ENCODE data around the gene TMEM170B.
A peak's percentile ranks its signal among the peaks of the same experiment; 100 is the strongest.

The TMEM170B gene

GRCh38 chr6:11589261-11589660 lies 51.7 kb downstream of the TMEM170B start:
- no peak for DNase-seq

- DNase-seq, result no peak
Measured at GRCh38 chr6:11592294-11592906, 54.9 kb downstream of the TMEM170B start.

- no peak for DNase-seq
Measured at GRCh38 chr6:11593096-11593495, 55.5 kb downstream of the TMEM170B start.

- DNase-seq, result no peak
Measured at GRCh38 chr6:11595903-11596302, 58.4 kb downstream of the TMEM170B start.

DNA sequence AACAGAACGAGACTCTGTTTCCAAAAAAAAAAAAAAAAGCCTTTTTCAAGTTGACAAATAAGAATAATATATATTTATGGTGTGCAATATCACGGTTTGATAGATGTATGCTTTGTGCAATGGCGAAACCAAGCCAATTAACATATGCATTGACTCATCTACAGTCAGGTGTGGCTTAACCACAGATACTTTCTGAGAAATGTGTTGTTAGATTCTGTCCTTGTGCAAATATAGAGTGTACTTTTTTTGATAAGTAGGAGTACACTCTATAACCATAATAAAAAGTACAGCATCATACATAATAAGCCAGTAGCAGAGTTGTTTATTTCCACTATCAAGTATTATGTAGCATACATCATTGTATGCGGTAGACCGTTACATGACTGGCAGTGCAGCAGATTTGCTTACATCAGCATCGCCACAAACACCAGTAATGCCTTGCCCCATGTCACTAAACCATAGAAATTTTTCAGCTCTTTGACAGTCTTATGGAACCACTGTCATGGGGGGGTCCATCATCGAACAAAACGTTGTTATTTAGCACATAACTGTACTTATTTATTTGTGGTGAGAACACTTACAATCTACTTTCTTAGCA lies 59.2 kb downstream of the TMEM170B start:
- no peak for DNase-seq

DNA sequence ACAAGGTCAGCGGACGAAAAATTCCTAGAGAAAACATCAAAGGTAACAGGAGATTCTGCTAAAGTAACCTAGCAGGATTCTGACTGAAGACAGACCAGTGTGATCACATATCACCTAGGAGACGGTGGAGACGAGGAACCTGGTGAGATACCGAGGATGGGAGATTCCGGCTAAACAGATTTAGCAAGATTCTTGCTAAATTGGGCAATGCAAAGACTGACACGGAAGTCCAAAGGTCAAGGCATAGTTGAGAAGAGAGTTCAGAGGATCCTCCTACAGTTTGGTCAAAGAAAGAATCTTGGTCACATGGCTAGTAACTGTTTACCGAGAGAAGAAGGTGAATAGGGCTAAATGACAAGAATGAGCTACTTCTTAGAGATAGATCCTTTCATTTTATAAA lies 61.1 kb downstream of the TMEM170B start:
- DNase-seq, result no peak

GRCh38 chr6:11600251-11600650 lies 62.7 kb downstream of the TMEM170B start:
- no peak for DNase-seq

DNA sequence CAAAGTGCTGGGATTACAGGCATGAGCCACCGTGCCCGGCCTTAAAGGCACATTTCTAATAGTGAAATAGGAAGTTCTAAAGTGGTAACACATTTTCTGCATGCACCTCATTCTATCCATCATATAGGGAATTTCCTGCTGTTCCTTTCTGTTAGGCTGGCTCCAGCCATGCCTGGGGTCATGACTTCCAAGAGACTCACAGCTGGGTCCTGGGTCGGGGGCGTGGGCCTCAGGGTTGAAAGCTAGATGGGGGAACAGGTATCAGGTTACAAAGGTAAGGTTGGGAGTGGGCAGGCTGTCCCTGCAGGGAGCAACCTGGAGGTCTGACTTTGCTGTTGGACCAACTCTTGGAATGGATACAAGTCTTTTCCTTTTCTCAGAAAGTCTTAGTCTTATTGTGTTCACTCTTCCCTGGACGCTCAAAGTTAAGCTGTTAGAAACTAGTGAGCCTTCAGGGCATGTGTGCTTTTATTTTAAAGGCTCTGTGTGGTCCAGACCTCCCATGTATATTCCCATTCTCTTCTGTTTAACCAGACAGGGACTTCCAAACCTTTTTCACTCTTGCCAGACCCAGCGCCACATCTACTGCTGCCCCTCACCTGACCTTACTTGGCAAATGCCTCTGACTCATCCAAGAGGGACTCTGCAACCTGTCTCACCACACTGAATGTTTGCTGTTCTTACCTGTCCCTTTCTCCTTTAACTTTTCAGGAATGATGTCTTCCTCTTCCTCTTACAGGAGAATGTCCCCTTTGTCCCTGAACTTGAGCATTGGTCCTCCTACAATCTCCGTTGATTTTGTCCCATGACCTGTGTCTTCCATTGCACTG lies 64.4 kb downstream of the TMEM170B start:
- no peak for DNase-seq

DNA sequence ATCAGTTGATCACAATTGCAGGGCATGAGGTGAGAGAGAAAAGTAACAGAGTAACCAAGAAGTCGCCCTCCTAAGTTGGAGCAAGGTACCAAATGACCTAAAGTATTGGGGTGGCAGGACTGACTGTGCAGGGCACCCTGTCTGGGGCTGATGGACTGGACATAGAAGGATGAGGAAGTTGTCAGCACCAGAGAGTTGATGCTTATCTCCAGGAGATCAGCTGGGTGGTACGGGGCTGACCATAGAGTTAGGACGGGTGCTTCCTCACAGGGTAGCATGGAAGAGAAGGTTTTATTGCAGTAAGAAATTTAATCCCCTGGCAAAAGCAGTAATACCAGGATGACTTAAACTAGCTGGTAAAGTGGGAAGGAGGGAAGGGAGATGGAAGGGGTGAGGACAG lies 66.7 kb downstream of the TMEM170B start:
- no peak for DNase-seq

- DNase-seq, result no peak
Measured at GRCh38 chr6:11604836-11605506, 67.4 kb downstream of the TMEM170B start.

GRCh38 chr6:11605507-11605905 lies 68.0 kb downstream of the TMEM170B start:
- DNase-seq, result no peak

DNA sequence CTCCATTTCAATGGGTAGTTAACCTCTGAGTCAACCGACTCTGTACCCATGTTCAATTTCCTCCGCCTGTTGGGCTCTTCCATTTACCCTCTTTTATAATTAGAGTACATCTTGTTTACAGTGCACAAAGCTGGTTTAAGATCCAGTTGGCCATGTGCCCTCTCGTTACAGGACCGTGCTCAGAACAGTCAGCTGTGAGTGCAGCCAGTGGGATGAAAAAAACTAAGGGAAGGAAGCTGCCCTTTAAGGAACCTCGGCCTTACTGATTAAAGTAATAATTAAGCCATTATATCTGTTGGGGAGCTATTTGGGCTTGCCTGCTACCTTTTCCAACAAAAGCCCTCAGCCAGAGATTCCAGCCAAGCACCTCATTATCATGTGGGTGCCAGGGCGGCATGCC lies 68.8 kb downstream of the TMEM170B start:
- no peak for DNase-seq

- no peak for DNase-seq
Measured at GRCh38 chr6:11607383-11607782, 69.8 kb downstream of the TMEM170B start.

- DNase-seq, result no peak
Measured at GRCh38 chr6:11608600-11609323, 71.2 kb downstream of the TMEM170B start.

GRCh38 chr6:11609324-11610071 lies 71.9 kb downstream of the TMEM170B start:
- no peak for DNase-seq

- no peak for DNase-seq
Measured at GRCh38 chr6:11613336-11613735, 75.8 kb downstream of the TMEM170B start.

GRCh38 chr6:11613858-11614257 lies 76.3 kb downstream of the TMEM170B start:
- no peak for DNase-seq

- no peak for DNase-seq
Measured at GRCh38 chr6:11614534-11615213, 77.1 kb downstream of the TMEM170B start.

GRCh38 chr6:11615214-11615602 lies 77.7 kb downstream of the TMEM170B start:
- no peak for DNase-seq

DNA sequence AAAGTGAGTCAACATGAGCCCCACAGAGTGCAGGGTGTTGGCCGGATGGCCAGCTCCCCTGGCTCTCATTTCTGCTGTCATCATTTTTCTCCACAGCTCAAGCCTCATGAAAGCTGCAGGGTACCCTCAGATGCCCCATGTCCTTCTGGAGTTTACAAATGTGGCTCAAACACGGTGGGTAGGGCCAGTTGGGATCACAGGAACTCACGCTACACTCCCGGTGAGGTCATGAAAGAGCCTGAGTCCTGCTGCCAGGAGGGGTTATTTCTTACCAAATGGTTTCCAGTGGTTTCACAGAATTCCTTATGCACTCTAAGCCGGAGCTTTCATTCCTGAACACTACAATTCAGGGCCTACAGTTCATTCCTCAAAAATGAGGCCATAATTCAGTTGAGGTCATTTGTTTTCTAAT lies 78.7 kb downstream of the TMEM170B start:
- DNase-seq, result no peak

DNA sequence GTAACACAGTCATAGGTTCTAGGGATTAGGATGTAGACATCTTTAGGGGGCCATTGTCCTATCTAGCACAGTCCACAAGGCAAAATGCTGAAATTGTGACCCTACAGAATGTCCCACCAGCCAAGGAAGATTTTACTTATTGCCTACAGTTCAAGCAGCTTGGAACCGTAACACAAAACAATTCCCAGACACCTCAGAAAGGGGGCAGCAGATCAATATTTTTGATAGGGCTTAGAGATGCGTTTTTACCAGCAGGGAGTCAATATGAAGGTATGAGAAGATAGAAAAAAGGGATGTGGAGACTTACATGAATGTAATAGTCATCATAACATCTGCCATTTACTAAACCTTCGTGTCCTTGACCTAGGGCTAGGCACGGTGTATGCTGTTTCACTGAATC lies 81.0 kb downstream of the TMEM170B start:
- peak; percentile 3 for DNase-seq

DNA sequence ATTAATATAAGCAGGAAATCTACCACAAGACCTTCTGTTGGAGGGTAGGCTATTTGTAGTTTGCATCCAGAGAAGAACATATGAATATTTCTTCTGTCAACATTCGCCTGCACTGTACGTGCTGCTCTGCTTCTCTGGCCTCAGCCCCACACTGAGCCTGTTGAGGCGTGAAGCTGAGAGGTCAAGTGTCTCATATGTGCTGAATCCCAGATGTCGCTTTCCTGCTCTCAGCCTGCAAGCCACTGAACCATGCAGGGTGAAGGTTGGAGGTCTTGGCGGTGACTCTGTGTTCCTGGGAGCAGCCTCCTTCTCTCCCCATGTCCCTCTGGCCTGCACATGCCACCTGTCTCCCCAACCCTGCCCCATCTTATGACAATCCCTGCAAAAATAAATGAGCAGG lies 83.6 kb downstream of the TMEM170B start:
- DNase-seq, result no peak
